GM12878 (cell line): ENCODE measurements around the gene C3orf38. TPM values are rescaled to one million over a fixed set of nuclear protein-coding genes. Genes with fewer than 3 reads are reported as not detected.

Experiments
- ATAC-seq: fragments of 200-7000 bp; cut with Tn5 transposase; 3 replicates; pipeline ENCODE4 v1.9.1; 2020; ENCODE audit warnings: mild to moderate bottlenecking, moderate library complexity
- BruUV-seq: library from RNA; stranded (reverse); fragments of 400-500 nt; replicated peaks from 2 replicates; lab custom pipeline; 2021; lab: Mats Ljungman, UMichigan
- CTCF ChIA-PET: fragments of 300-600 bp; sonication (Branson Sonifier 250); formaldehyde crosslinking; extraction: SDS; loops from one replicate; lab custom pipeline; 2021; ENCODE audit warnings: inconsistent platforms; lab: Yijun Ruan, JAX
- POLR2A ChIA-PET: fragments of 350-600 bp; formaldehyde crosslinking; extraction: SDS; loops from one replicate; lab custom pipeline; 2021; ENCODE audit warnings: inconsistent platforms; lab: Charles Lee
- RAD21 ChIA-PET: fragments of 300-600 bp; sonication (Branson Sonifier 250); formaldehyde crosslinking; loops from one replicate; lab custom pipeline; 2023; ENCODE audit warnings: antibody characterized with exemption; ENCODE audit not compliant: unreplicated experiment; lab: Charles Lee
- SMC1A ChIA-PET: fragments of 300-600 bp; sonication (Branson Sonifier 250); formaldehyde crosslinking; loops from one replicate; lab custom pipeline; 2023; ENCODE audit not compliant: unreplicated experiment, uncharacterized antibody; lab: Charles Lee
- DNase-seq: peaks from one replicate; pipeline ENCODE4 v3.0.0-alpha.2; 2011; ENCODE audit warnings: low read depth, low spot score
- FAIRE-seq: peaks from 3 replicates; lab custom pipeline; 2011; peaks lifted over from hg19 to GRCh38; lab: Jason Lieb, UNC
- H2AFZ ChIP-seq: 2 replicates; pipeline ENCODE4 v1.6.0; 2011; ENCODE audit warnings: low read depth, low read length, control low read depth; ENCODE audit not compliant: control insufficient read depth
- H3K27ac ChIP-seq: 2 replicates; pipeline ENCODE4 v1.5.1; 2011; ENCODE audit warnings: control low read depth; ENCODE audit not compliant: control insufficient read depth, insufficient read depth
- H3K27me3 ChIP-seq, 2 experiments: replicated peaks in 1 of 2; 2 replicates each; pipeline versions ENCODE4 v1.6.0 to v1.6.1; 2011; ENCODE audit warnings: low read length in 1 of 2; ENCODE audit not compliant: control insufficient read depth in 2 of 2, insufficient read depth in 2 of 2
- H3K36me3 ChIP-seq, 2 experiments: 2 replicates each; pipeline ENCODE4 v1.5.1; 2011; ENCODE audit warnings: low read length in 1 of 2; ENCODE audit not compliant: control insufficient read depth in 2 of 2, insufficient read depth in 2 of 2
- H3K4me1 ChIP-seq: 2 replicates; pipeline ENCODE4 v1.6.1; 2011; ENCODE audit warnings: mild to moderate bottlenecking, low read length, moderate library complexity, mixed read lengths; ENCODE audit not compliant: control insufficient read depth, insufficient read depth
- H3K4me2 ChIP-seq: 2 replicates; pipeline ENCODE4 v1.6.0; 2011; ENCODE audit warnings: control low read depth; ENCODE audit not compliant: control insufficient read depth, insufficient read depth
- H3K4me3 ChIP-seq: fragments of 200-600 bp; sonication (generic); 2 replicates; pipeline ENCODE4 v1.5.1; 2016
- H3K79me2 ChIP-seq: 2 replicates; pipeline ENCODE4 v1.6.0; 2011; ENCODE audit warnings: low read length; ENCODE audit not compliant: control insufficient read depth, insufficient read depth
- H3K9ac ChIP-seq: 2 replicates; pipeline ENCODE4 v1.8.0; 2011; ENCODE audit warnings: low read length, control low read depth, mixed read lengths; ENCODE audit not compliant: control insufficient read depth, insufficient read depth
- H3K9me3 ChIP-seq: replicated peaks from 3 replicates; pipeline ENCODE4 v1.5.1; 2011; ENCODE audit warnings: mild to moderate bottlenecking, low read length; ENCODE audit not compliant: control insufficient read depth, insufficient read depth
- H4K20me1 ChIP-seq: 2 replicates; pipeline ENCODE4 v1.6.0; 2011; ENCODE audit not compliant: control insufficient read depth, insufficient read depth
- MYB ChIP-seq: fragments of 150-350 bp; IDR thresholded peaks from 2 replicates; pipeline ENCODE4 v1.6.1; 2014; ENCODE audit warnings: mild to moderate bottlenecking, low read depth, low read length, borderline replicate concordance
- MYC ChIP-seq: IDR thresholded peaks from 2 replicates; pipeline ENCODE4 v1.6.1; 2011; ENCODE audit warnings: mild to moderate bottlenecking, low read length, moderate library complexity, inconsistent platforms; ENCODE audit not compliant: insufficient read depth, insufficient replicate concordance, insufficient read length, severe bottlenecking
- NFYB ChIP-seq: IDR thresholded peaks from 2 replicates; pipeline ENCODE4 v1.6.1; 2011; ENCODE audit warnings: low read depth, mild to moderate bottlenecking, low read length, improper control_type of control experiment, moderate library complexity; ENCODE audit not compliant: insufficient read depth
- POU2F2 ChIP-seq: IDR thresholded peaks from 3 replicates; pipeline ENCODE4 v1.6.1; 2011; ENCODE audit warnings: low read depth, mild to moderate bottlenecking, low read length, borderline replicate concordance
- SMARCA5 ChIP-seq: fragments of 450-650 bp; IDR thresholded peaks from 2 replicates; pipeline ENCODE4 v1.6.1; 2017; ENCODE audit warnings: mild to moderate bottlenecking
- SMC3 ChIP-seq: IDR thresholded peaks from 2 replicates; pipeline ENCODE4 v1.6.1; 2011; ENCODE audit warnings: low read length, improper control_type of control experiment, borderline replicate concordance
- SREBF2 ChIP-seq: IDR thresholded peaks from 2 replicates; pipeline ENCODE4 v1.6.1; 2012; ENCODE audit warnings: mild to moderate bottlenecking, low read length
- TBL1XR1 ChIP-seq: IDR thresholded peaks from 2 replicates; pipeline ENCODE4 v1.6.1; 2012; ENCODE audit warnings: low read depth, low read length, improper control_type of control experiment
- ZBED1 ChIP-seq: IDR thresholded peaks from 2 replicates; pipeline ENCODE4 v1.6.1; 2016; ENCODE audit warnings: borderline replicate concordance
- ZNF384 ChIP-seq: IDR thresholded peaks from 2 replicates; pipeline ENCODE4 v1.6.1; 2012; ENCODE audit warnings: low read depth, mild to moderate bottlenecking, low read length, improper control_type of control experiment, borderline replicate concordance
- ZZZ3 ChIP-seq: IDR thresholded peaks from 2 replicates; pipeline ENCODE4 v1.6.1; 2011; ENCODE audit warnings: low read depth; ENCODE audit not compliant: control insufficient read depth, insufficient read length
- WGBS: methylation state at CpG from one replicate; pipeline ENCODE4 v1.1.6; 2016; ENCODE audit warnings: low lambda C conversion rate; ENCODE audit not compliant: insufficient replicate concordance, insufficient coverage; ENCODE audit errors: missing lambda C conversion rate; 5-methylcytosine and 5-hydroxymethylcytosine counted together
- in situ Hi-C: fragments of 300-500 bp; cut with MboI; formaldehyde crosslinking; loops from 9 replicates; pipeline ENCODE4 v1.14.3; 2018; ENCODE audit warnings: mixed read lengths
- intact Hi-C: fragments of 100-400 bp; cut with micrococcal nuclease; formaldehyde crosslinking; loops from one replicate; pipeline ENCODE4 v1.14.2; 2022; ENCODE audit not compliant: unreplicated experiment
- polyA plus RNA-seq, 11 experiments: library from polyadenylated mRNA; depleted of rRNA in 4 of 11; unstranded in 6 of 11; stranded (reverse) in 5 of 11; fragments of >200 nt; fragmentation: Nextera tagmentation in 4 of 11; fragmentation: Illumina TruSeq in 1 of 11; extraction: Ambion mirVana in 4 of 11; extraction: Trizol in 1 of 11; gene quantifications; 1 replicate in 1 of 11; 2 replicates in 10 of 11; pipeline versions ENCODE4 v1.2.1 to v1.2.3, GENCODE V29; 2011 to 2016; ENCODE audit warnings: inconsistent platforms in 2 of 11, missing spikeins in 2 of 11, low read depth in 1 of 11
- total RNA-seq, 4 experiments: library from RNA; depleted of rRNA in 3 of 4; stranded (reverse); fragments of >200 nt in 3 of 4; fragmentation: Illumina TruSeq in 1 of 4; extraction: Trizol in 1 of 4; gene quantifications; 2 replicates each; pipeline versions ENCODE4 v1.2.1 to v1.2.3, GENCODE V29; 2013 to 2021
- TF ChIP-seq, protein P1 (sequence below): fragments of 450-650 bp; formaldehyde crosslinking; IDR thresholded peaks from 2 replicates; pipeline ENCODE4 v1.4.0; 2022; ENCODE audit warnings: mild to moderate bottlenecking, moderate library complexity
- TF ChIP-seq, protein P2 (sequence below): fragments of 450-650 bp; IDR thresholded peaks from 2 replicates; pipeline ENCODE4 v1.6.1; 2016; ENCODE audit warnings: mild to moderate bottlenecking
- TF ChIP-seq, protein P3 (sequence below): IDR thresholded peaks from 2 replicates; pipeline ENCODE4 v1.6.1; 2012; ENCODE audit warnings: low read depth, low read length, improper control_type of control experiment
- TF ChIP-seq, protein P4 (sequence below): fragments of 150-350 bp; IDR thresholded peaks from 2 replicates; pipeline ENCODE4 v1.6.1; 2014; ENCODE audit warnings: mild to moderate bottlenecking, low read depth, low read length

The C3orf38 gene
- total and polyA plus RNA-seq, 10 of the 15 experiments (the other 5 are each of a cell fraction or from before 2014, with no cell fraction given): 23.0 to 47.9 (median 31.5) TPM

DNA sequence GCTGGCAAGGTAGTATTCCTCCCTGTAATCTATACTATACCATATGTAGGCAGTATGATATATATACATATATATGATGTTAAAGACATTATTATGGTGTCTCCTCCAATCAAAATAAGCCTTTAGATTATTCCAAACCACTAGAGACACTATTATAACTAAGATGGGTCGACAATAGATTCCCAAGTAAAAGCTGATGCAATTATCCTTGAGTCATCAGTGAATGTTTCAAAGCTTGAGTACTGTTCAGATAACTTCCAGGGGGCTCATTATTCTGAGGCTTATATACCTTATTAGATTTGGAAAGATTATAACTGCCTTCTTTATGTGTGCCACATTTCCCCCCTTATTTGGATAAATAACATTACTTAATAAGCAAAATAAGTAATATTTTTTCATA, 11.9 kb upstream of the C3orf38 start (continued):
- TF ChIP-seq, protein P1, sequence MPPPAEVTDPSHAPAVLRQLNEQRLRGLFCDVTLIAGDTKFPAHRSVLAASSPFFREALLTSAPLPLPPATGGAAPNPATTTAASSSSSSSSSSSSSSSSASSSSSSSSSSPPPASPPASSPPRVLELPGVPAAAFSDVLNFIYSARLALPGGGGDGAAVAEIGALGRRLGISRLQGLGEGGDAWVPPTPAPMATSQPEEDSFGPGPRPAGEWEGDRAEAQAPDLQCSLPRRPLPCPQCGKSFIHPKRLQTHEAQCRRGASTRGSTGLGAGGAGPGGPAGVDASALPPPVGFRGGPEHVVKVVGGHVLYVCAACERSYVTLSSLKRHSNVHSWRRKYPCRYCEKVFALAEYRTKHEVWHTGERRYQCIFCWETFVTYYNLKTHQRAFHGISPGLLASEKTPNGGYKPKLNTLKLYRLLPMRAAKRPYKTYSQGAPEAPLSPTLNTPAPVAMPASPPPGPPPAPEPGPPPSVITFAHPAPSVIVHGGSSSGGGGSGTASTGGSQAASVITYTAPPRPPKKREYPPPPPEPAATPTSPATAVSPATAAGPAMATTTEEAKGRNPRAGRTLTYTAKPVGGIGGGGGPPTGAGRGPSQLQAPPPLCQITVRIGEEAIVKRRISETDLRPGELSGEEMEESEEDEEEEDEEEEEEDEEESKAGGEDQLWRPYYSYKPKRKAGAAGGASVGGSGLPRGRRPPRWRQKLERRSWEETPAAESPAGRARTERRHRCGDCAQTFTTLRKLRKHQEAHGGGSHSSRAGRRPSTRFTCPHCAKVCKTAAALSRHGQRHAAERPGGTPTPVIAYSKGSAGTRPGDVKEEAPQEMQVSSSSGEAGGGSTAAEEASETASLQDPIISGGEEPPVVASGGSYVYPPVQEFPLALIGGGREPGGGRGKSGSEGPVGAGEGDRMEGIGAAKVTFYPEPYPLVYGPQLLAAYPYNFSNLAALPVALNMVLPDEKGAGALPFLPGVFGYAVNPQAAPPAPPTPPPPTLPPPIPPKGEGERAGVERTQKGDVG (CRISPR knock-in tag): no peak
- no peak for TF ChIP-seq POU2F2
- TF ChIP-seq MYB: no peak
- no peak for TF ChIP-seq ZBED1

DNA sequence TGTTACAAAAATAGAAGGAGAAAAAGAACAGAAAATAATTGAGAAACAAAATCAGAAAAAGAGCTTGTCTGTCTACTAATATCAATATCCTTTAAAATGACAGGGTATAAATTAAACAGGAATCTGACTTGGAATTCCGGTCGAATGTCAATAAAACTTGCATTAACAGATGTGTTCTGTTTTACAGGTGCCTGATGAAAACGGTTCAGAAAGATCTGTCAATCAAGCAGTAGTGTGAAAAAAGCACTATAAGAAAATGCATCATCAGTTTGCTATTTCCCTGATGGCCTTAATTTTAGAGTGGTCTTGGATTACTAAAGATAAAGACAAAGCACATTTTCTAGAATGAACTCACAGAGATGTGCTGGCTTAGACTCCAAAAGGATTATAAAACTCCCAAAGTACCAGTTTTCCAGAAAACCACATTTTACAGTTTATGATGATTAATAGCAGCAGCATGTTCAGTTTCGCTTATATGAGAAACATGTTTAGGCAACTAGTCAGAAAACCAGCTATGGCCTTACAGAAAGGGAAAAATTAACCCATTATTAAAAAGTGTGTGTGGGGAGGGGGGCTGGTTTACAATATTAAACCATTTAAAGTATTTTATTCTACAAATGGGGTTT, 8.2 kb upstream of the C3orf38 start:
- BruUV-seq: no TSS peak
- ChIA-PET CTCF (interaction anchor here (0.7 to 1.2 kb wide), 2 partner anchors 10 to 12 kb away, joined by 3 to 4 read pairs; no protein-coding TSS in a partner anchor), SMC1A (interaction anchor here (1.2 to 2.9 kb wide), 3 partner anchors 9 to 41 kb away, joined by 3 to 12 read pairs (median 12); no protein-coding TSS in a partner anchor), POLR2A (interaction anchor here (1.1 kb wide), 1 partner anchor 9 kb away, joined by 3 read pairs; no protein-coding TSS in a partner anchor), RAD21 (interaction anchor here (1.5 kb wide), 1 partner anchor 18 kb away, joined by 5 read pairs; no protein-coding TSS in a partner anchor)
- in situ Hi-C loops: no loop called here
- Histone ChIP-seq H3K36me3 (peaks cover 0 to 9% of the 10 kb centered on the region in 2 experiments; a peak in 2 of 4 replicates), H4K20me1 (no peaks in the 10 kb centered on the region), H3K4me1 (no peaks in the 10 kb centered on the region; the same call in 1 of the 2 replicates), H3K9ac (no peak overlapping the region), H3K4me3 (no peak overlapping the region), H3K27ac (no peak overlapping the region), H2AFZ (no peak overlapping the region), H3K27me3 (no peaks in the 10 kb centered on the region), H3K4me2 (no peak overlapping the region), H3K79me2 (no peaks in the 10 kb centered on the region), H3K9me3 (no peaks in the 10 kb centered on the region)
- 74% methylated on average over 4 of the region's 4 CpGs for WGBS
- ATAC-seq: peak; percentile 20; the same call in 2 of the 3 replicates
- intact Hi-C loops: no loop called here
- FAIRE-seq: no peak
- no peak for DNase-seq
- TF ChIP-seq SMC3 (no peak), NFYB (no peak), MYC (no peak), SREBF2 (no peak), TBL1XR1 (no peak), ZZZ3 (no peak), SMARCA5 (no peak), ZNF384 (no peak)
- TF ChIP-seq, protein P2, sequence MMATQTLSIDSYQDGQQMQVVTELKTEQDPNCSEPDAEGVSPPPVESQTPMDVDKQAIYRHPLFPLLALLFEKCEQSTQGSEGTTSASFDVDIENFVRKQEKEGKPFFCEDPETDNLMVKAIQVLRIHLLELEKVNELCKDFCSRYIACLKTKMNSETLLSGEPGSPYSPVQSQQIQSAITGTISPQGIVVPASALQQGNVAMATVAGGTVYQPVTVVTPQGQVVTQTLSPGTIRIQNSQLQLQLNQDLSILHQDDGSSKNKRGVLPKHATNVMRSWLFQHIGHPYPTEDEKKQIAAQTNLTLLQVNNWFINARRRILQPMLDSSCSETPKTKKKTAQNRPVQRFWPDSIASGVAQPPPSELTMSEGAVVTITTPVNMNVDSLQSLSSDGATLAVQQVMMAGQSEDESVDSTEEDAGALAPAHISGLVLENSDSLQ: peak; percentile 81
- TF ChIP-seq, protein P3, sequence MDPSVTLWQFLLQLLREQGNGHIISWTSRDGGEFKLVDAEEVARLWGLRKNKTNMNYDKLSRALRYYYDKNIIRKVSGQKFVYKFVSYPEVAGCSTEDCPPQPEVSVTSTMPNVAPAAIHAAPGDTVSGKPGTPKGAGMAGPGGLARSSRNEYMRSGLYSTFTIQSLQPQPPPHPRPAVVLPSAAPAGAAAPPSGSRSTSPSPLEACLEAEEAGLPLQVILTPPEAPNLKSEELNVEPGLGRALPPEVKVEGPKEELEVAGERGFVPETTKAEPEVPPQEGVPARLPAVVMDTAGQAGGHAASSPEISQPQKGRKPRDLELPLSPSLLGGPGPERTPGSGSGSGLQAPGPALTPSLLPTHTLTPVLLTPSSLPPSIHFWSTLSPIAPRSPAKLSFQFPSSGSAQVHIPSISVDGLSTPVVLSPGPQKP: no peak
- TF ChIP-seq, protein P4, sequence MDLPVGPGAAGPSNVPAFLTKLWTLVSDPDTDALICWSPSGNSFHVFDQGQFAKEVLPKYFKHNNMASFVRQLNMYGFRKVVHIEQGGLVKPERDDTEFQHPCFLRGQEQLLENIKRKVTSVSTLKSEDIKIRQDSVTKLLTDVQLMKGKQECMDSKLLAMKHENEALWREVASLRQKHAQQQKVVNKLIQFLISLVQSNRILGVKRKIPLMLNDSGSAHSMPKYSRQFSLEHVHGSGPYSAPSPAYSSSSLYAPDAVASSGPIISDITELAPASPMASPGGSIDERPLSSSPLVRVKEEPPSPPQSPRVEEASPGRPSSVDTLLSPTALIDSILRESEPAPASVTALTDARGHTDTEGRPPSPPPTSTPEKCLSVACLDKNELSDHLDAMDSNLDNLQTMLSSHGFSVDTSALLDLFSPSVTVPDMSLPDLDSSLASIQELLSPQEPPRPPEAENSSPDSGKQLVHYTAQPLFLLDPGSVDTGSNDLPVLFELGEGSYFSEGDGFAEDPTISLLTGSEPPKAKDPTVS: no peak
